Renal cortex interstitium (tissue), 11 donors: ENCODE data around the gene LANCL3. TPM values are rescaled to one million over a fixed set of nuclear protein-coding genes. Genes with fewer than 3 reads are reported as not detected.
"Not testable (repeated sequence)": the region's sequence is repeated elsewhere in the genome, so short reads cannot be mapped to it uniquely, and the experiment has no call there.

ENCODE experiments used
- DNase-seq, 11 donors: peaks; one replicate each; pipeline ENCODE4 v3.0.0-alpha.2; 2013; ENCODE audit warnings: low read depth in 9 of 11, low spot score in 4 of 11; ENCODE audit errors: extremely low read depth in 1 of 11
- polyA plus RNA-seq, 3 donors: library from polyadenylated mRNA; unstranded; fragments of 120-200 nt; gene quantifications; one replicate each; pipeline ENCODE4 v1.2.1, GENCODE V29; 2013; ENCODE audit not compliant: insufficient read length in 3 of 3

The LANCL3 gene
- polyA plus RNA-seq, 3 donors, result 0.10 to 0.30 (median 0.29) TPM

GRCh38 chrX:37607243-37607642 is 35.8 kb downstream of the LANCL3 start:
- no peak for DNase-seq

- no peak for DNase-seq
Measured at GRCh38 chrX:37608156-37608555, 36.7 kb downstream of the LANCL3 start.

- DNase-seq, result no peak
Measured at GRCh38 chrX:37609727-37610126, 38.3 kb downstream of the LANCL3 start.

- DNase-seq, result no peak
Measured at GRCh38 chrX:37613933-37614332, 42.5 kb downstream of the LANCL3 start.

- no peak for DNase-seq
Measured at GRCh38 chrX:37627602-37628001, 56.1 kb downstream of the LANCL3 start.

- DNase-seq, result no peak
Measured at GRCh38 chrX:37638047-37638446, 66.6 kb downstream of the LANCL3 start.

- DNase-seq, result no peak
Measured at GRCh38 chrX:37640142-37640541, 68.7 kb downstream of the LANCL3 start.

- DNase-seq, result no peak
Measured at GRCh38 chrX:37641859-37642258, 70.4 kb downstream of the LANCL3 start.

GRCh38 chrX:37644381-37645305 is 73.2 kb downstream of the LANCL3 start:
- DNase-seq, result no peak

GRCh38 chrX:37646254-37646653 is 74.8 kb downstream of the LANCL3 start:
- DNase-seq, result no peak

- not testable (repeated sequence) for DNase-seq
Measured at GRCh38 chrX:37650879-37651278, 79.4 kb downstream of the LANCL3 start.

- DNase-seq, result no peak
Measured at GRCh38 chrX:37651921-37652452, 80.5 kb downstream of the LANCL3 start.

- no peak for DNase-seq
Measured at GRCh38 chrX:37652589-37653231, 81.2 kb downstream of the LANCL3 start.

- no peak for DNase-seq
Measured at GRCh38 chrX:37653397-37654085, 82.1 kb downstream of the LANCL3 start.

- DNase-seq, result no peak
Measured at GRCh38 chrX:37658343-37659030, 87.0 kb downstream of the LANCL3 start.

GRCh38 chrX:37659047-37659446 is 87.6 kb downstream of the LANCL3 start:
- no peak for DNase-seq

GRCh38 chrX:37662181-37662580 is 90.7 kb downstream of the LANCL3 start:
- no peak for DNase-seq

GRCh38 chrX:37666516-37666915 is 95.1 kb downstream of the LANCL3 start:
- DNase-seq, result peak in 4 of 11 donors; percentile 13 to 20 (median 14)

GRCh38 chrX:37667141-37667540 is 95.7 kb downstream of the LANCL3 start:
- no peak for DNase-seq
